Osteocyte (in vitro differentiated cells): ENCODE results near the gene SLC51A. TPM values are rescaled to one million over a fixed set of nuclear protein-coding genes. Genes with fewer than 3 reads are reported as not detected.

Source experiments
- DNase-seq: peaks from one replicate; pipeline ENCODE4 v3.0.0; 2021; ENCODE audit warnings: mixed read lengths; ENCODE audit not compliant: unreplicated experiment; ENCODE audit errors: extremely low spot score
- H3K27ac Mint-ChIP-seq: one replicate; pipeline ENCODE4 v1.8.0; 2021; ENCODE audit warnings: mild to moderate bottlenecking, mixed read lengths; ENCODE audit not compliant: unreplicated experiment
- H3K27me3 Mint-ChIP-seq: one replicate; pipeline ENCODE4 v1.8.0; 2021; ENCODE audit warnings: mixed read lengths; ENCODE audit not compliant: unreplicated experiment
- H3K36me3 Mint-ChIP-seq: one replicate; pipeline ENCODE4 v1.8.0; 2021; ENCODE audit warnings: mixed read lengths; ENCODE audit not compliant: unreplicated experiment
- H3K4me1 Mint-ChIP-seq: one replicate; pipeline ENCODE4 v1.8.0; 2021; ENCODE audit warnings: mixed read lengths; ENCODE audit not compliant: unreplicated experiment
- H3K4me3 Mint-ChIP-seq: one replicate; pipeline ENCODE4 v1.8.0; 2021; ENCODE audit warnings: mild to moderate bottlenecking, moderate library complexity, mixed read lengths; ENCODE audit not compliant: unreplicated experiment
- H3K9me3 Mint-ChIP-seq: one replicate; pipeline ENCODE4 v1.8.0; 2021; ENCODE audit warnings: mixed read lengths; ENCODE audit not compliant: unreplicated experiment
- total RNA-seq: library from RNA; stranded (reverse); gene quantifications from 2 replicates; pipeline ENCODE4 v1.2.1, GENCODE V29; 2021
- TF ChIP-seq, protein P1 (sequence below): fragments of 200-600 bp; sonication (generic); IDR thresholded peaks from 2 replicates; pipeline ENCODE4 v1.5.0; 2021; ENCODE audit warnings: antibody characterized with exemption, mild to moderate bottlenecking, moderate library complexity

Gene SLC51A
- total RNA-seq, 1 donor from 2014 or later: not detected

DNA sequence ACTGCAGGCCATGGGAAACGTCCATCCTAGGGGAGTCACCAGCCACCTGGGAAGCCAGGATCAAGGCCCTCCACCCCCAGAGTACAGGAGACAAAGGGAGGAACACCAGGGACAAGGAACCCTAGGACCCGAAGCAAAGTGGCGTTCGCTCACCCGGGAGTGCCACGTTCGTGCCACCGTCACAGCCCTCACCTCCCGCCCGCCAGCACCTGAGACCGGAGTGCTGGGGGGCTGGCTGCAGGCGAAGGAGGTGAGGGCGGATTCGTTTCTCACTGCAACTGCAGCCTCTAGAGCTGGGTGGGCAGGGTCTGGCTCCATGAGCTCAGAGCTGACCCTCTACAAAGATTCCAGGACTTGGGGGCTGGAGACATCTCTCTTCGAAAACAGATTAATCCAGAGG lies 31.5 kb upstream of the SLC51A start:
- H3K27ac Mint-ChIP-seq: no peak overlapping the region
- peaks cover 8% of the 10 kb centered on the region for H3K4me1 Mint-ChIP-seq
- H3K27me3 Mint-ChIP-seq: no peaks in the 10 kb centered on the region
- H3K9me3 Mint-ChIP-seq: no peaks in the 10 kb centered on the region
- DNase-seq: no peak
- no peak overlapping the region for H3K4me3 Mint-ChIP-seq
- no peaks in the 10 kb centered on the region for H3K36me3 Mint-ChIP-seq
- TF ChIP-seq, protein P1, sequence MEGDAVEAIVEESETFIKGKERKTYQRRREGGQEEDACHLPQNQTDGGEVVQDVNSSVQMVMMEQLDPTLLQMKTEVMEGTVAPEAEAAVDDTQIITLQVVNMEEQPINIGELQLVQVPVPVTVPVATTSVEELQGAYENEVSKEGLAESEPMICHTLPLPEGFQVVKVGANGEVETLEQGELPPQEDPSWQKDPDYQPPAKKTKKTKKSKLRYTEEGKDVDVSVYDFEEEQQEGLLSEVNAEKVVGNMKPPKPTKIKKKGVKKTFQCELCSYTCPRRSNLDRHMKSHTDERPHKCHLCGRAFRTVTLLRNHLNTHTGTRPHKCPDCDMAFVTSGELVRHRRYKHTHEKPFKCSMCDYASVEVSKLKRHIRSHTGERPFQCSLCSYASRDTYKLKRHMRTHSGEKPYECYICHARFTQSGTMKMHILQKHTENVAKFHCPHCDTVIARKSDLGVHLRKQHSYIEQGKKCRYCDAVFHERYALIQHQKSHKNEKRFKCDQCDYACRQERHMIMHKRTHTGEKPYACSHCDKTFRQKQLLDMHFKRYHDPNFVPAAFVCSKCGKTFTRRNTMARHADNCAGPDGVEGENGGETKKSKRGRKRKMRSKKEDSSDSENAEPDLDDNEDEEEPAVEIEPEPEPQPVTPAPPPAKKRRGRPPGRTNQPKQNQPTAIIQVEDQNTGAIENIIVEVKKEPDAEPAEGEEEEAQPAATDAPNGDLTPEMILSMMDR: no peak

DNA sequence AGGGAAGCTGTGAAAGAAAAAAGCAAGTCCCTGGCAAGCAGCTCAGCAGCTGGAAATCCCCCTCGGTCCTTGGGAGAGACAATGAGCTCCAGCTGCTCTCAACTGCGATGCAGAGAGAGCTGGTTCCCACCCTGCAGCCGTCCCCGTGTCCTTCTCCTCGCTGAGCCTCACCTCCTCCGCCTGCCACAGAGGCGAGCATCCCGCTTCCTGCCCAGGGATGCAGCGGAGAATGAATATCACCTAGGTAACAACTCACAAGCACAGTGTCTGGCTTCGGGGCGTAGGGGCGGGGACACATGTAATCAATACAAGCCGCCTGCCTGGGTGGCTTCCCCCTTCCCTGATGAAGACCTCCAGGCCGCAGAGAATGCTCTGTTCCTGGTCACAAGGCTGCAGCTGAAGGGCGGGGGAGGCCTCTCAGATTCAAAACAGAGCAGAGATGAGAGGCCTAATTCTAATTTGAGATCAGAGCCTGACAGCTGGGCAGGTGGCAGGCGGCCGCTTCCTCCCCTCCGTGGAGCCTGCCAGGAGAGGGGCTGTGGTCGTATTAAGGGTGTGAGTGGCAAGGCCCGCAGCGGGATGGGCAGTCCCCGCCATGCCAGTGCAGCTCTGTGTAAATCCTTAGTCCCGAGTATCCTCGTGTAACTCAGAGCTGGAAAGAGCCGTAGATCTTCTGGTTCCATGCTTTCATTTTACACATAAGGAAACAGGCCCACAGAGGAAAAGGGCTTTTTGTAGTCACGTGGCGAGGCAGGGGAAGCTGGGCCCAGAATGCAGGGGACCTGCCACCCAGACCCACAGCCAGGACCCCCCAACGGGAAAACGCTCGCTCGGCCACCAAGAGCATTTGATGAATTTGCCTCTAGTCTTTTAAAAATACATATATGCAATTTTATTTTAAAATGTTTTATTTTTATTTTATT lies 29.4 kb upstream of the SLC51A start:
- Mint-ChIP-seq H3K9me3 (no peaks in the 10 kb centered on the region), H3K27me3 (no peaks in the 10 kb centered on the region), H3K4me3 (no peak overlapping the region), H3K36me3 (no peaks in the 10 kb centered on the region), H3K27ac (no peak overlapping the region), H3K4me1 (peaks cover 10% of the 10 kb centered on the region)
- no peak for DNase-seq
- TF ChIP-seq, protein P1: no peak

DNA sequence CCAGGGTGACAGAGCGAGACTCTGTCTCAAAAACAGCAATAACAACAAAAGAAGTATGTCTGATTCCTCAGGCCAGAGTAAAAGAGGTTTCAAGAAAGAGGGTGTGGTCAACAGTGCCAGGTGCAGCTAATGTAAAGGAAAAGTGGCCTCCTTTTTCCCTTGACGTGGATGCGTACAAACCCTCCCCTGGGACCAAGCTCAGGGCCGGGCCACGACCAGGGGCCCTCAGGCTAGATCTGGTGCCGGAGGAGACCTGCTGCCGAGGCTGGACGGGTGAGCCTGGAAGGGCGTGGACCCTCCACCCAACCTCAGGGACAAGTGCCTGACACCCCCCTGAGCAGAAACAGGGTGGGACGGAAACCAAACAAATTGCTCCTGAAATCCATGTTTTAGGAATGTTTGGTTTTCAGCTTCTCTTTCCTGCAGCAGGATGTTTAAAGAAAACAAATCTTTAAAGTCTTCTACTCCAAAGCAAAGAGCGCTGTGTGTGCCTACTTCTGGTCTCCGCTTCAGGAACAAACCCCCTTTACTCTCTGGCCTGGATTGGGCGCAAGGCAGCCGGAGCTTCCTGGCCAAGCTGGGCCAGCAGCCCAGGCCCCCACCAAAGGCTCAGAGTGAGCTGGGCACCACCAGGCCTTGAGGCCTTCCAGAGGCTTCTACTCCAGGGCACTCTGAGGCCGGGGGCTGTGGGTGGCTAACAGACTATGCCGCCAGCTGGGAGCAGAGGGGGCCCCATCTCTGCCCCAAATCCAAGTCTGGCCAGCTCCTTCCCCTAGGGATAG lies 26.6 kb upstream of the SLC51A start:
- Mint-ChIP-seq H3K4me1 (peaks cover 10% of the 10 kb centered on the region), H3K4me3 (no peak overlapping the region), H3K36me3 (no peaks in the 10 kb centered on the region), H3K27ac (no peak overlapping the region), H3K27me3 (no peaks in the 10 kb centered on the region), H3K9me3 (no peaks in the 10 kb centered on the region)
- TF ChIP-seq, protein P1: no peak
- DNase-seq: no peak

DNA sequence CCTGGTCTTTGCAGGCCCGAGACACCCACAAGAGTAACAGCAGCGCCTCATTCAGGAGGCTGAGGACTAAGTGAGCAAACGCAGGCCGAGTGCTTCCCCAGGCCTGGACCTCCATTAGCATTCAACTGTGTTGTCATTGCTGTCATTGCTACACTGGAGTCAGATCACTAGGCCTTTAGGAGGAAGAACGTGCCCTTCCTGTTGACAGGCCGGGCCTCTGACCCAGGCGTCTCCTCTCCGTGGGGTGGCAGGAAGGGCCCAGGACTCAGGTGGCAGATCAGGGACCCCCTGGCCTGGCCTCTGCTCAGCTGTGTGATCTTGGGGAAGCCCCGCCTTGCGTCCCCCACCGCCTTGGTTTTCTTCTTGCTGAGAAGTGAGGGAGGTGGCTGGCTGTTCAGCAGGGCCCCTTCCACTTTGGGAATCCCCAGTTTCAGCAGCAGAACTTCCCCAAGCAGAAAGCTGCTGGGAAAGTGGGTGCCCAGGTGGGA lies 24.3 kb upstream of the SLC51A start:
- H3K9me3 Mint-ChIP-seq: no peaks in the 10 kb centered on the region
- no peaks in the 10 kb centered on the region for H3K36me3 Mint-ChIP-seq
- H3K4me1 Mint-ChIP-seq: peaks cover 7% of the 10 kb centered on the region
- H3K4me3 Mint-ChIP-seq: no peak overlapping the region
- H3K27ac Mint-ChIP-seq: no peak overlapping the region
- H3K27me3 Mint-ChIP-seq: no peaks in the 10 kb centered on the region
- TF ChIP-seq, protein P1: no peak
- DNase-seq: no peak
